KOPT-K1 (cell line): ENCODE data around the gene SCAF1.
A peak's percentile ranks its signal among the peaks of the same experiment; 100 is the strongest.
"Not testable (repeated sequence)": the region's sequence is repeated elsewhere in the genome, so short reads cannot be mapped to it uniquely, and the experiment has no call there.

Experiments used
- H3K27ac ChIP-seq: fragments of 200-600 bp; sonication (generic); 2 replicates; pipeline ENCODE4 v1.5.1; 2016; ENCODE audit warnings: antibody characterized with exemption, mild to moderate bottlenecking, low read depth, low read length; ENCODE audit not compliant: poor library complexity, severe bottlenecking
- H3K36me3 ChIP-seq: fragments of 200-600 bp; sonication (generic); 2 replicates; pipeline ENCODE4 v1.5.1; 2017; ENCODE audit warnings: antibody characterized with exemption, mild to moderate bottlenecking, low read length, moderate library complexity; ENCODE audit not compliant: insufficient read depth
- H3K9me3 ChIP-seq: fragments of 200-600 bp; sonication (generic); 2 replicates; pipeline ENCODE4 v1.5.1; 2017; ENCODE audit warnings: antibody characterized with exemption, low read length, mild to moderate bottlenecking; ENCODE audit not compliant: insufficient read depth, poor library complexity, severe bottlenecking

Gene SCAF1

GRCh38 chr19:49631610-49632192, 10.3 kb upstream of the SCAF1 start:
- Histone ChIP-seq H3K27ac (no peak overlapping the region), H3K9me3 (no peaks in the 10 kb centered on the region), H3K36me3 (peaks cover 28% of the 10 kb centered on the region)

- no peak overlapping the region for H3K27ac ChIP-seq
- H3K36me3 ChIP-seq = peaks cover 20% of the 10 kb centered on the region; the same call in 1 of the 2 replicates
- no peaks in the 10 kb centered on the region for H3K9me3 ChIP-seq
Measured at GRCh38 chr19:49632576-49632975, 9.4 kb upstream of the SCAF1 start.

GRCh38 chr19:49633273-49633672, 8.7 kb upstream of the SCAF1 start:
- not testable (repeated sequence) for H3K27ac ChIP-seq

GRCh38 chr19:49635530-49636232, 6.3 kb upstream of the SCAF1 start:
- Histone ChIP-seq H3K27ac (no peak overlapping the region), H3K9me3 (no peaks in the 10 kb centered on the region), H3K36me3 (no peaks in the 10 kb centered on the region)

More at GRCh38 chr19:49633273-49633672, 8.7 kb upstream of the SCAF1 start:
- H3K9me3 ChIP-seq = not testable (repeated sequence)
- H3K36me3 ChIP-seq = peaks cover 13% of the 10 kb centered on the region; the same call in 1 of the 2 replicates

GRCh38 chr19:49636233-49636932, 5.6 kb upstream of the SCAF1 start:
- H3K9me3 ChIP-seq = no peaks in the 10 kb centered on the region
- H3K36me3 ChIP-seq = no peaks in the 10 kb centered on the region
- no peak overlapping the region for H3K27ac ChIP-seq

GRCh38 chr19:49637821-49638738, 3.9 kb upstream of the SCAF1 start:
- H3K27ac ChIP-seq = no peak overlapping the region
- no peaks in the 10 kb centered on the region for H3K9me3 ChIP-seq
- no peaks in the 10 kb centered on the region for H3K36me3 ChIP-seq

- Histone ChIP-seq H3K27ac (peak overlapping the region; percentile 91), H3K36me3 (peaks cover 4% of the 10 kb centered on the region; the same call in 1 of the 2 replicates), H3K9me3 (no peaks in the 10 kb centered on the region)
Measured at GRCh38 chr19:49639401-49640112, 2.5 kb upstream of the SCAF1 start.

GRCh38 chr19:49640113-49640898, 1.7 kb upstream of the SCAF1 start, which contains the start of gene RRAS:
Gene RRAS (minus strand): TSS chr19:49640143. CDS start chr19:49640098, 45 bp downstream.
- Histone ChIP-seq H3K9me3 (no peaks in the 10 kb centered on the region), H3K36me3 (peaks cover 11% of the 10 kb centered on the region; the same call in 1 of the 2 replicates), H3K27ac (peak within 1 kb of the TSS; percentile 91)

GRCh38 chr19:49642492-49643035, 555 bp downstream of the SCAF1 start:
- H3K36me3 ChIP-seq = peaks cover 34% of the 10 kb centered on the region
- no peaks in the 10 kb centered on the region for H3K9me3 ChIP-seq
- H3K27ac ChIP-seq = peak overlapping the region; percentile 90

- H3K27ac ChIP-seq = no peak overlapping the region
- H3K36me3 ChIP-seq = peaks cover 40% of the 10 kb centered on the region
- no peaks in the 10 kb centered on the region for H3K9me3 ChIP-seq
Measured at GRCh38 chr19:49643466-49643865, 1.5 kb downstream of the SCAF1 start.

GRCh38 chr19:49645592-49645991, 3.6 kb downstream of the SCAF1 start:
- H3K36me3 ChIP-seq = peaks cover 61% of the 10 kb centered on the region
- H3K9me3 ChIP-seq = no peaks in the 10 kb centered on the region
- no peak overlapping the region for H3K27ac ChIP-seq

GRCh38 chr19:49645995-49646394, 4.0 kb downstream of the SCAF1 start:
- Histone ChIP-seq H3K27ac (no peak overlapping the region), H3K36me3 (peaks cover 63% of the 10 kb centered on the region)

GRCh38 chr19:49646586-49646985, 4.6 kb downstream of the SCAF1 start:
- H3K27ac ChIP-seq = no peak overlapping the region
- no peaks in the 10 kb centered on the region for H3K9me3 ChIP-seq
- peaks cover 69% of the 10 kb centered on the region for H3K36me3 ChIP-seq

More at GRCh38 chr19:49645995-49646394, 4.0 kb downstream of the SCAF1 start:
- H3K9me3 ChIP-seq = no peaks in the 10 kb centered on the region
